H1 (cell line): ENCODE measurements around the gene S100P. TPM values are rescaled to one million over a fixed set of nuclear protein-coding genes. Genes with fewer than 3 reads are reported as not detected.

Source experiments
- FOSL1 ChIP-seq: IDR thresholded peaks from 2 replicates; pipeline ENCODE4 v1.6.1; 2011; ENCODE audit warnings: mild to moderate bottlenecking, low read depth, low read length, moderate library complexity; ENCODE audit not compliant: insufficient read depth
- PHF8 ChIP-seq: fragments of 200-600 bp; sonication (generic); conservative IDR thresholded peaks from 2 replicates; pipeline ENCODE4 v1.7.1; 2012; ENCODE audit warnings: low read depth, mild to moderate bottlenecking, inconsistent platforms, low read length, moderate library complexity
- SP4 ChIP-seq: IDR thresholded peaks from 2 replicates; pipeline ENCODE4 v1.6.1; 2012; ENCODE audit warnings: low read length, inconsistent platforms
- polyA plus RNA-seq, 7 experiments: library from polyadenylated mRNA; depleted of rRNA in 3 of 7; stranded (reverse) in 5 of 7; unstranded in 2 of 7; fragments of >200 nt in 5 of 7; fragments of 200-250 nt in 2 of 7; gene quantifications; 1 replicate in 5 of 7; 2 replicates in 1 of 7; 4 replicates in 1 of 7; pipeline versions ENCODE4 v1.2.1 to v1.2.3, GENCODE V29; 2011 to 2013; ENCODE audit warnings: missing spikeins in 2 of 7, mixed read lengths in 2 of 7
- total RNA-seq: library from RNA; stranded (reverse); fragmentation: NEBNext Ultra II Directional; extraction: Animal tissue kit (Norgen Biotek cat#: 25700); gene quantifications from 2 replicates; pipeline ENCODE4 v1.2.1, GENCODE V29; 2021

S100P gene
- total and polyA plus RNA-seq, 2 of the 8 experiments (the other 6 are each of a cell fraction or from before 2014, with no cell fraction given), result not detected

DNA sequence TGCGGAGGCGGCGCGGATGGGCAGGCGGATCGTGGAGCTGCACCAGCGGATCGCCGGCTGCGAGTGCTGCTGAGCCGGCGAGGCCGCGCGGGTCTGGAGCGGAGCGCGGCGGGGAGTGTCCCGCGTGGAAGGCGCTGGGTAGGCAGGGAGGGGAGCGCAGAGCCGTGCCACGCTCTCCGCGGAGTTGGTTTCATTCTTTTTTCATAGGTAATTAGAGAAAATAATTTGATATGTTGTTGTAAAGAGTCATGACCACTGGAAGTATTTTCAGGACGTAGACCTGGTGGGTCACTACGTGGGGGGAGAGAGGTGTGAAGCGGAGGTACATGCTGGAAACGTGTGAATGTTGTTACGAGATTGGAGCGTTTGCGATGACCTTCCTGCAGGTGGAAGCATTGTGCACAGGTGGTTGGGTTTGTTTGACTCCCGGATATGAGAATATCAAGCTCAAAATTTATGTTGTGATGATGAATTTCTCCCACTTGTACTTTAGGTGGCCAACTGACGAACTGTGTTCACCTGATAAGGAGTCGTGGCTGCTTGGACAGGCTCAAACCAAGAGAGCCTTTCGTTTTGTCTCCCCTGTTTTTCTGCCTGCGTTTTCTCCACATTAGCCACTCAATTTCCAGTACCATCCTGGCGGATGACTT lies 19.1 kb upstream of the S100P start (continued):
- TF ChIP-seq FOSL1 (no peak), SP4 (no peak), PHF8 (no peak)
